Endothelial cell of umbilical vein (primary cell): ENCODE measurements around the gene PTPRD. TPM values are rescaled to one million over a fixed set of nuclear protein-coding genes. Genes with fewer than 3 reads are reported as not detected.

Experiments used
- BruUV-seq: library from RNA; stranded (reverse); fragments of 400-500 nt; replicated peaks from 2 replicates; lab custom pipeline; 2021; lab: Mats Ljungman, UMichigan
- CTCF ChIA-PET: fragments of 300-600, 350-600 bp; sonication (Branson Sonifier 250); formaldehyde crosslinking; loops from one replicate; lab custom pipeline; 2021; ENCODE audit warnings: antibody characterized with exemption, inconsistent platforms; lab: Charles Lee
- POLR2A ChIA-PET: fragments of 300-600, 350-600 bp; sonication (Branson Sonifier 250); formaldehyde crosslinking; loops from one replicate; lab custom pipeline; 2021; ENCODE audit warnings: antibody characterized with exemption, inconsistent platforms; lab: Charles Lee
- DNase-seq: peaks from one replicate; pipeline ENCODE4 v3.0.0-alpha.2; 2011; ENCODE audit warnings: low read depth, low spot score
- FAIRE-seq: peaks from 2 replicates; lab custom pipeline; 2011; peaks lifted over from hg19 to GRCh38; lab: Jason Lieb, UNC
- H2AFZ ChIP-seq: 2 replicates; pipeline ENCODE4 v1.6.0; 2012; ENCODE audit warnings: low read depth, low read length, control low read depth, inconsistent platforms
- H3K27ac ChIP-seq: 2 replicates; pipeline ENCODE4 v1.5.1; 2011; ENCODE audit warnings: low read depth, mild to moderate bottlenecking, control low read depth, low read length, moderate library complexity; ENCODE audit not compliant: insufficient read depth
- H3K27me3 ChIP-seq, 2 experiments: 2 replicates each; pipeline versions ENCODE4 v1.6.0 to v1.6.1; 2011; ENCODE audit warnings: low read length in 2 of 2, mixed read lengths in 1 of 2; ENCODE audit not compliant: control insufficient read depth in 2 of 2, insufficient read depth in 2 of 2
- H3K36me3 ChIP-seq, 2 experiments: 2 replicates in 1 of 2; 3 replicates in 1 of 2; pipeline ENCODE4 v1.5.1; 2011; ENCODE audit warnings: low read length in 2 of 2, mild to moderate bottlenecking in 1 of 2, moderate library complexity in 1 of 2; ENCODE audit not compliant: control insufficient read depth in 2 of 2, insufficient read depth in 2 of 2; ENCODE audit errors: extremely low read depth in 1 of 2
- H3K4me1 ChIP-seq: 3 replicates; pipeline ENCODE4 v1.5.1; 2011; ENCODE audit warnings: mild to moderate bottlenecking, low read length; ENCODE audit not compliant: control insufficient read depth, insufficient read depth; ENCODE audit errors: extremely low read depth
- H3K4me2 ChIP-seq: 2 replicates; pipeline ENCODE4 v1.6.1; 2011; ENCODE audit warnings: low read length, control low read depth, mixed read lengths; ENCODE audit not compliant: insufficient read depth
- H3K4me3 ChIP-seq, 3 experiments: fragments of 200-600 bp in 1 of 3; sonication (generic), shearing (Covaris generic) in 1 of 3; replicated peaks in 1 of 3; 2 replicates each; pipeline ENCODE4 v1.5.1; 2011 to 2016; ENCODE audit warnings: control low read depth in 3 of 3, low read length in 3 of 3, mild to moderate bottlenecking in 2 of 3, inconsistent platforms in 1 of 3, low read depth in 1 of 3, moderate library complexity in 1 of 3; ENCODE audit not compliant: insufficient read depth in 1 of 3
- H3K79me2 ChIP-seq: 2 replicates; pipeline ENCODE4 v1.6.0; 2012; ENCODE audit warnings: low read length, inconsistent platforms; ENCODE audit not compliant: control insufficient read depth, insufficient read depth
- H3K9ac ChIP-seq: replicated peaks from 2 replicates; pipeline ENCODE3; 2011; ENCODE audit warnings: low read length, control low read depth; ENCODE audit not compliant: insufficient read depth; ENCODE audit errors: extremely low read depth
- H3K9me1 ChIP-seq: replicated peaks from 3 replicates; pipeline ENCODE4 v1.6.0; 2011; ENCODE audit warnings: mild to moderate bottlenecking, low read length; ENCODE audit not compliant: control insufficient read depth, insufficient read depth; ENCODE audit errors: extremely low read depth
- H3K9me3 ChIP-seq: replicated peaks from 2 replicates; pipeline ENCODE4 v1.5.1; 2012; ENCODE audit warnings: low read length, inconsistent platforms; ENCODE audit not compliant: control insufficient read depth, insufficient read depth
- H4K20me1 ChIP-seq: replicated peaks from 2 replicates; pipeline ENCODE3; 2011; ENCODE audit warnings: mild to moderate bottlenecking, low read length; ENCODE audit not compliant: control insufficient read depth, insufficient read depth; ENCODE audit errors: extremely low read depth
- CTCF ChIP-seq, 2 donors: IDR thresholded peaks; 1 replicate in 1 of 2; 2 replicates in 1 of 2; pipeline ENCODE4 v1.5.1; 2011; ENCODE audit warnings: low read length in 2 of 2, mild to moderate bottlenecking in 2 of 2, moderate library complexity in 2 of 2, control low read depth in 1 of 2, inconsistent platforms in 1 of 2, low read depth in 1 of 2; ENCODE audit not compliant: insufficient read depth in 1 of 2; ENCODE audit errors: extremely low read depth in 1 of 2
- EZH2 ChIP-seq: IDR thresholded peaks from 2 replicates; pipeline ENCODE4 v1.6.1; 2012; ENCODE audit warnings: borderline replicate concordance, low read depth, mild to moderate bottlenecking, moderate library complexity, low read length, inconsistent platforms; ENCODE audit not compliant: severe bottlenecking
- FOS ChIP-seq: IDR thresholded peaks from 2 replicates; pipeline ENCODE4 v1.6.1; 2011; ENCODE audit warnings: mild to moderate bottlenecking, low read length, moderate library complexity, borderline replicate concordance; ENCODE audit not compliant: insufficient read depth
- GATA2 ChIP-seq: IDR thresholded peaks from 2 replicates; pipeline ENCODE4 v1.7.0; 2011; ENCODE audit warnings: low read depth, mild to moderate bottlenecking, moderate library complexity, mixed read lengths, low read length; ENCODE audit not compliant: insufficient read length, insufficient read depth
- JUN ChIP-seq: IDR thresholded peaks from 2 replicates; pipeline ENCODE4 v1.6.1; 2011; ENCODE audit warnings: borderline replicate concordance, low read depth; ENCODE audit not compliant: insufficient read length, insufficient read depth
- MYC ChIP-seq: IDR thresholded peaks from one replicate; pipeline ENCODE4 v1.6.1; 2011; ENCODE audit warnings: mild to moderate bottlenecking, low read depth, low read length
- POLR2A ChIP-seq: IDR thresholded peaks from 2 replicates; pipeline ENCODE4 v1.6.1; 2012; ENCODE audit warnings: low read depth, mild to moderate bottlenecking, control low read depth, low read length
- POLR2AphosphoS5 ChIP-seq: IDR thresholded peaks from 2 replicates; pipeline ENCODE4 v1.6.1; 2012; ENCODE audit warnings: low read depth, mild to moderate bottlenecking, control low read depth, low read length, moderate library complexity; ENCODE audit not compliant: insufficient read depth
- dilution Hi-C: fragments of 300-500 bp; cut with MboI; formaldehyde crosslinking; loops from one replicate; pipeline ENCODE4 v1.15.0; 2019; ENCODE audit warnings: low sequenced_read_pairs; ENCODE audit not compliant: extremely low pct_ligation_motif_present
- intact Hi-C: fragments of 100-400 bp; cut with micrococcal nuclease; formaldehyde crosslinking; loops from one replicate; pipeline ENCODE4 v1.10.0; 2022
- polyA plus RNA-seq, 4 experiments: library from polyadenylated mRNA; depleted of rRNA in 3 of 4; stranded (reverse) in 3 of 4; unstranded in 1 of 4; fragments of >200 nt; gene quantifications; 2 replicates each; pipeline versions ENCODE4 v1.2.1 to v1.2.3, GENCODE V29; 2011 to 2012; ENCODE audit warnings: missing spikeins in 1 of 4
- total RNA-seq: library from RNA; stranded (reverse); gene quantifications from 2 replicates; pipeline ENCODE4 v1.2.3, GENCODE V29; 2021

PTPRD gene
- total and polyA plus RNA-seq, 2 donors (not counting 3 experiments of a cell fraction or from before 2014, with no cell fraction given), result 5.5 to 5.7 TPM

GRCh38 chr9:8564960-8565359 is 2047.8 kb downstream of the PTPRD start:
- TF ChIP-seq EZH2 (no peak), POLR2AphosphoS5 (no peak), JUN (no peak), FOS (no peak), POLR2A (no peak), MYC (no peak)
- dilution Hi-C loops, result no loop called here
- Histone ChIP-seq H3K9ac (no peak overlapping the region), H3K4me1 (no peaks in the 10 kb centered on the region), H3K27ac (no peak overlapping the region), H3K36me3 (no peaks in the 10 kb centered on the region), H2AFZ (no peak overlapping the region), H3K27me3 (no peaks in the 10 kb centered on the region), H4K20me1 (no peaks in the 10 kb centered on the region), H3K9me1 (no peaks in the 10 kb centered on the region), H3K4me3 (no peak overlapping the region), H3K4me2 (no peak overlapping the region), H3K9me3 (no peaks in the 10 kb centered on the region), H3K79me2 (no peaks in the 10 kb centered on the region)
- intact Hi-C loops, result no loop called here
- DNase-seq, result no peak
- no TSS peak for BruUV-seq
- no peak for FAIRE-seq
- ChIA-PET CTCF (interaction anchor here (0.6 kb wide), 1 partner anchor 48 kb away, joined by 3 read pairs; no protein-coding TSS in a partner anchor), POLR2A (no interaction called here)

GRCh38 chr9:8560560-8561525 is 2052.0 kb downstream of the PTPRD start:
- no peak for TF ChIP-seq CTCF (IDR thresholded peaks at IDR 0.05; ENCODE audit: extremely low read depth in 1 of 2, insufficient read depth in 1 of 2, low read depth in 1 of 2, low read length in 2 of 2)
- no peak for TF ChIP-seq EZH2
- no peak for TF ChIP-seq MYC
- no peak for TF ChIP-seq FOS
- TF ChIP-seq GATA2, result no peak
- intact Hi-C loops, result no loop called here
- no peak overlapping the region for H3K27ac ChIP-seq
- no peaks in the 10 kb centered on the region for H4K20me1 ChIP-seq
- ChIA-PET POLR2A (no interaction called here), CTCF (no interaction called here)
- dilution Hi-C loops, result no loop called here
- BruUV-seq, result no TSS peak
- no peak overlapping the region for H2AFZ ChIP-seq
- no peaks in the 10 kb centered on the region for H3K9me3 ChIP-seq
- H3K79me2 ChIP-seq, result no peaks in the 10 kb centered on the region
- peaks cover 6% of the 10 kb centered on the region for H3K4me1 ChIP-seq
- no peak overlapping the region for H3K9ac ChIP-seq
- H3K4me2 ChIP-seq, result no peak overlapping the region
- no peak for DNase-seq
- FAIRE-seq, result no peak
- no peaks in the 10 kb centered on the region for H3K9me1 ChIP-seq
- no peaks in the 10 kb centered on the region for H3K36me3 ChIP-seq
- no peaks in the 10 kb centered on the region for H3K27me3 ChIP-seq
- no peak overlapping the region for H3K4me3 ChIP-seq
